GM21825 (cell line): ENCODE data around the gene MLLT3.
A peak's percentile ranks its signal among the peaks of the same experiment; 100 is the strongest.

ENCODE experiments used
- ATAC-seq: cut with Tn5 transposase; IDR thresholded peaks from one replicate; pipeline ENCODE4 v1.9.1; 2021; ENCODE audit warnings: mild to moderate bottlenecking, moderate library complexity; ENCODE audit not compliant: unreplicated experiment

MLLT3 gene

GRCh38 chr9:20630241-20630943 lies 8.1 kb upstream of the MLLT3 start:
- ATAC-seq, result no peak

GRCh38 chr9:20625003-20625349 lies 2.7 kb upstream of the MLLT3 start:
- ATAC-seq, result no peak

GRCh38 chr9:20624201-20625002 lies 2.1 kb upstream of the MLLT3 start:
- ATAC-seq, result peak; percentile 29

DNA sequence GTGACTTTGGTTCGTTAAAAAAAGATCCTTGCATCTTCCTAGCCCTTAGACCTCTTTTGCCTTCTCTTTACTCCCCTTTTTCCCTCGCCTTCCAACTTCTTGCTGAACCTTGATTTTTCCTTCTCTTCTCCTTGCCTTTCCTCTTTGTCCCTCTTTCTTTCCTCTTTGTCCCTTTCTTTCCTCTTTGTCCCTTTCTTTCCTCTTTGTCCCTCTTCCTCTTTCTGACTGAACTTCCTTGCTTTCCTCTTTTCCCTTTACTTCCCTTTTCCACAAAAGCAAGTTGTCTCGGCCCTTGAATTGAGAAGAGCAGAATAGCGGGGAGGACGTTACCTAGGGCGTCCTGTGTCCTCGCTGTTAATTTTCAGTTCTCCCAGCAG lies 1.4 kb upstream of the MLLT3 start:
- ATAC-seq, result no peak

DNA sequence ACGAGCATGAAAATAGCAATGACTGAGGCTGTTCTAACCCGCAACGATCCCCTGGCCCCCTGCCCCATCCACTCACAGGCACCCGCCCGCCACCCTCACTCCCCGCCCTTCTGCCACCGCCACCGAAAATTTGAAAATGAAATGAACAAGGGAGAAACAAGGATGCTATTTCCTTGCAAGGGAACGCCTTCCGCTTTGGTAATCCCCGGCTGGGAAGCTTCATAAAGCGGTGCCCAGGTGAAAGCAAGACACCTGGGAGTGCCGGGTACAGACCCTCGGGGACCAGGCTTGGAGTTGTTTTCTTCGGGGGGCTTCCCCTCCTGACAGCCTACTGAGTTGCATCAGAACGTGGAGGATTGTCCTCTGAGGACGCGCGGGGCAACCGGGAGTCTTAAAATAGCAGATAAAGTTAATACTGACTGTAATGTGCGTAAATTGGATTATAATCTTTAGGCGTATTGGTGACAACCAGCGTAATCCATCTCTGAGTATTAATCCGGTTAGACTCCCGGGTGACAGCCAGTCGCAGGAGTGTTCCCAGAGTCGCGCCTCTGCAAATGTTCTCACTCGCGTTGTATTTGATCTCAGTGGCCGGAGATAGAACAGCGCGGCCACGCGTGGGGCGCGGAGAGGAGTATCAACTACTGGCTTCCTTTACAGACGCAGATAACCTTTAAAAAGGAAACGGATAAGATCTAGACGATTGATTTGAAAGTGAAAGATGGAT lies 885 bp upstream of the MLLT3 start:
- peak; percentile 16 for ATAC-seq

DNA sequence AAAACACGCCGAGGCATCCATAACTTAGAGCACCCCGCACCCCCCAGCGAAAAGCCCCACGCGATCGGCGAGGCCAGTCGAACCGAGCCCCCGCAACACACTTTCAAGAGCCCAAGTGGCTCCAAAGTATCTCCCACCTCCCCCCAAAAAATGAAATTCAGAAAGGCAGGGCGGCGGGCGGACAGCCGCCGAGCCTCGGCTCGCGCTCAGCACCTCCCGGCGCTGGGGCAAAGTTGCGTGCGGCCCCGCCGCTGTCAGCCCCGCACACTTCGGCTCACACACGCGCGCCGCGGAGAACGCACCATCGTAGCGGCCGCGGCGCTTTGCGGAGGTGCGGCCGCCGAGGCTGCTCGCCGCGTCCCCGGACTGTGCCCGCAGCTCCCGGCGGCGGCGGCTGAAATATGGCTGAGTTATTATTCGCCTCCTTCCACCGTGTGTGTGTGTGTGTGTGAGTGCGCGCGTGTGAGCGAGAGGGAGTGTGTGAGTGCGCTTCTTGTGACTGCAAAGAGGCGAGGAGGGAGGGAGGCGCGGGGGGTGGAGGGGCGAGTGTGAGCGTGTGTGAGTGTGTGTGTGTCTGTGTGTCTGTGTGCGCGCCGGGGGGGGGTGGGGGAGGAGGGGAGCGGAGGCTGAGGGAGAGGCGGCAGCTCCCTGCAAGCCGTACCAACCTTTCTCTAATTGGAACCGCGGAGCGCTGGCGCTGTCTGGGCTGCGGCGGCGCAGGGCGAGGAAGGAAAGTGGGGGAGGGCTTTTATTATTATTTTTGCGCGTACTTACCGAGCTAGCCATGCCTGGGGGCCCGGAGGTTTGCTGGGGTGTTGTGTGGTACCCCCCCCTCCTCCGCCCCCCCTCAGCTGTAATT lies 599 bp downstream of the MLLT3 start:
- ATAC-seq, result no peak

GRCh38 chr9:20620650-20621470 lies 1.4 kb downstream of the MLLT3 start:
- no peak for ATAC-seq

- no peak for ATAC-seq
Measured at GRCh38 chr9:20619487-20620200, 2.7 kb downstream of the MLLT3 start.

DNA sequence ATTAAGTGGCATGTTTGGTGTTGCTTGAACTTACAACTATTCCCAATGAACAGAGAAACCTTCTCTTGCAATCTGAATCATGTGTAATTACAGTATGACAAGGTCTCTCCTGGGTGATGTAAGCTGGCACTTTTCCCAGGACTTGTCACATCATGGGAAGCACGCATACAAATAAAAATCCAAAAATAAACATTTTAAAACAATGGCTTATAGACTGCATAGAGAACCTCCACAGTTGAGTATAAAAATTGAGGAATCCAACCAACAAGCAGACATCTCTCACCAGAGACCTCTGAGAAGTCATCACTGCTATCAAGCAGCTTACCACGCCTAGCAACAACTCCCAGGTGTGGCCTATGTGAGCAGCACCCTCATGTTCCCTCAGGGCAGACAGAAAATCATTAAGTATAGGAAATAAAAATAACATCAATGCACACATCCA lies 3.9 kb downstream of the MLLT3 start:
- ATAC-seq, result no peak

- no peak for ATAC-seq
Measured at GRCh38 chr9:20616808-20617207, 5.5 kb downstream of the MLLT3 start.

GRCh38 chr9:20614602-20615216 lies 7.6 kb downstream of the MLLT3 start:
- no peak for ATAC-seq

DNA sequence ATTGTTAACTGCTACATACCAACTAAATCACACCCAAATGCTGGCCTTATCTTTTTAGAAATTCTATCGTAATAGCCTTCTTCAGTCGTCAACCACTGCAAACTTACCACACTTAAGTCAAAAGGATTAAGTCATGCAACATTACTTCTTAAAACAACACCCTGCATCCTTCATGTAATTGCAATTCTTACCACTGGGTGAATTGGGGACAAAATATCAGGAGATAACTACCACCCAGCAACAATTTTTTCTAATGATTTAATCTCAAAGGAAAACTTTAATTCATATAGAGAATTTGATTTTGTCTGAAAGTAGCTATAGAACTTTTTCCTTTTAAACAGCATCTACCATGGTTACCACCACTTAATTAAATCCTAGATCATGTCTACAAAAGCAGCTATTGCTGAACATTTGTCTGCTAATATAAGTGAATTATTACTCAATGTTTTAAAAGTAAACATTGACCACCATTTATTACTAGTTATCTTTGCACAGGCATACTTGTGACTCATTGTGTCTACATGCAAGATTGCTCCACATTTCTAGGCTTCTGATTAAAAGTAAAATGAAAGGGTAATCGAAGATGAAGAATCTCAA lies 10.5 kb downstream of the MLLT3 start:
- no peak for ATAC-seq

DNA sequence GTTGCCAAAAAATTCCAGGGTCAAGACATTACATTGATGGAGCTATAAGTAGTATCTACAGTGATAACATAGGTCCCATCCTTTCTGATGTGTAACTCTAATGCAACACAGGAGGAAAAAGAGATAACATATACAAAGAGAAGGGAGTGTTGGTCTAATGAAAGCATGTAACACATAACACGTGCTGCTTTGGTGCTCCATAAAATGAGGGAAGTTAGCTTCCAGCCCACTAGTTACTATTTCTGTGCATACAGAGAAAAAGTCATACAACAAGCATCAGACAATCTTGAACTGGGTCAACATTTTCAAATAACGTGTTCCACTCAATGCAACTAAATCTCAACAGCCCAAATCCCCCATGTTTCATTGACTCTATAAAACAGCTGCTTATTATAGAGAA lies 11.7 kb downstream of the MLLT3 start:
- ATAC-seq, result no peak

DNA sequence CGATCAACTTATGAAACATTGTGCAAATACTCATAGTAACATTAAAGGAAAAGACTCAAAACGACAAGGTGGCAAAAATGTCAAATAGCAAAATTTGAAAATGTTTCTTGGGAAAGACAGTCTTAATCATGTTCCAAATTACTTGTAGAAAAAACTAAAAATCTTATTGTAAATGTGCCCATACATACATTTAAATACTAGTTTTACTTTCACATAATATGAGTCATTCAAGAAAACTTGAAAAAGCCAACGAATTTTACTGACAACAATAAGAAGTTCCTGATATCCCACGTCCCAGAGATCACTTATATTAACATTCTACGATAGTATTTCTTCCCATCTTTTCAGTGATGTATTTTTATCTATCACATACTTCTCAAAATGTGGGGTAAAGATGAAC lies 13.7 kb downstream of the MLLT3 start:
- no peak for ATAC-seq

- no peak for ATAC-seq
Measured at GRCh38 chr9:20606652-20607051, 15.6 kb downstream of the MLLT3 start.

DNA sequence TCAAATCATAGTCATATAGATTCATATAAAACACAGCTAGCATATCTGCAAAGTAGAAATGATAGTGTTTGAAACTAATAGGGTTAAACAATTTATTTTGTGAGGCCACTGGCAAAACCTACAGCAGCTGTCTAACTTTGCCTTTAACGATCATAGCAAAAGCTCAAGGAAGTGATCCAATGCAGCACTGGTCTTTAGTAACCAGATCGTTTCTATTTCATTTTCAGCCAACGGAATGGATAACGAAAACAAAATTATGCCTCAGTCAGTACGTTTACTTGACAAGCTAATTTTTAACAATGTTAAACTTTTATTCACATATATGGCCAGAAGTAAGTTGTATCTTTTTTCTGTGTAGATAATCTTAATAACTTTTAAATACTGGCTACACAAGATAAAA lies 17.7 kb downstream of the MLLT3 start:
- ATAC-seq, result peak; percentile 77

GRCh38 chr9:20603524-20604268 lies 18.6 kb downstream of the MLLT3 start:
- ATAC-seq, result no peak

GRCh38 chr9:20601292-20601691 lies 21.0 kb downstream of the MLLT3 start:
- no peak for ATAC-seq
